ENCODE results near the gene CAVIN2.

DNA sequence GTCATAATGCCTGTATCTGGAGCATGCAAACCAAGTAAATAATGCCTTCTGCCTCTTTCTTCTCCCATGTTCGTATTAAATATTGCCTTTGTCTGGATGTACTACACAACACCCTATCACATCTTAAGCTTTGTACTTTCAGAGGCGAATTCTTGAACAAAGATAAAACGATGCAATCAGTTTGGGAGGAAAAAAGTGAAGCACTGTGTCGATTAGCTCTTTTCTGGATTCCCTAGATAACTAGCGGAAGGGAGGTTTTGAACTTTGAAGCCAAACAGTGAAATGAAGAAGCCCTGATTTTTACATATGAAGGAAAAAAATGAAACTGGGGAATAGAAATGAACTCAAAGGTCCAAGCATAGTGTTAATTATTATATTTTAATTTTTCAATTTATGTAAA, 44.7 kb downstream of the CAVIN2 start:
- TF ChIP-seq, protein P1, sequence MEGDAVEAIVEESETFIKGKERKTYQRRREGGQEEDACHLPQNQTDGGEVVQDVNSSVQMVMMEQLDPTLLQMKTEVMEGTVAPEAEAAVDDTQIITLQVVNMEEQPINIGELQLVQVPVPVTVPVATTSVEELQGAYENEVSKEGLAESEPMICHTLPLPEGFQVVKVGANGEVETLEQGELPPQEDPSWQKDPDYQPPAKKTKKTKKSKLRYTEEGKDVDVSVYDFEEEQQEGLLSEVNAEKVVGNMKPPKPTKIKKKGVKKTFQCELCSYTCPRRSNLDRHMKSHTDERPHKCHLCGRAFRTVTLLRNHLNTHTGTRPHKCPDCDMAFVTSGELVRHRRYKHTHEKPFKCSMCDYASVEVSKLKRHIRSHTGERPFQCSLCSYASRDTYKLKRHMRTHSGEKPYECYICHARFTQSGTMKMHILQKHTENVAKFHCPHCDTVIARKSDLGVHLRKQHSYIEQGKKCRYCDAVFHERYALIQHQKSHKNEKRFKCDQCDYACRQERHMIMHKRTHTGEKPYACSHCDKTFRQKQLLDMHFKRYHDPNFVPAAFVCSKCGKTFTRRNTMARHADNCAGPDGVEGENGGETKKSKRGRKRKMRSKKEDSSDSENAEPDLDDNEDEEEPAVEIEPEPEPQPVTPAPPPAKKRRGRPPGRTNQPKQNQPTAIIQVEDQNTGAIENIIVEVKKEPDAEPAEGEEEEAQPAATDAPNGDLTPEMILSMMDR (IDR thresholded peaks at IDR 0.05 in 8 of 11, conservative IDR thresholded peaks at IDR 0.05 in 3 of 11) = no peak
- TF ChIP-seq POLR2AphosphoS5 (IDR thresholded peaks at IDR 0.05) = no peak

Measured in spleen (tissue), 7 donors.